ENCODE results near the gene SUSD4.

Gene SUSD4

DNA sequence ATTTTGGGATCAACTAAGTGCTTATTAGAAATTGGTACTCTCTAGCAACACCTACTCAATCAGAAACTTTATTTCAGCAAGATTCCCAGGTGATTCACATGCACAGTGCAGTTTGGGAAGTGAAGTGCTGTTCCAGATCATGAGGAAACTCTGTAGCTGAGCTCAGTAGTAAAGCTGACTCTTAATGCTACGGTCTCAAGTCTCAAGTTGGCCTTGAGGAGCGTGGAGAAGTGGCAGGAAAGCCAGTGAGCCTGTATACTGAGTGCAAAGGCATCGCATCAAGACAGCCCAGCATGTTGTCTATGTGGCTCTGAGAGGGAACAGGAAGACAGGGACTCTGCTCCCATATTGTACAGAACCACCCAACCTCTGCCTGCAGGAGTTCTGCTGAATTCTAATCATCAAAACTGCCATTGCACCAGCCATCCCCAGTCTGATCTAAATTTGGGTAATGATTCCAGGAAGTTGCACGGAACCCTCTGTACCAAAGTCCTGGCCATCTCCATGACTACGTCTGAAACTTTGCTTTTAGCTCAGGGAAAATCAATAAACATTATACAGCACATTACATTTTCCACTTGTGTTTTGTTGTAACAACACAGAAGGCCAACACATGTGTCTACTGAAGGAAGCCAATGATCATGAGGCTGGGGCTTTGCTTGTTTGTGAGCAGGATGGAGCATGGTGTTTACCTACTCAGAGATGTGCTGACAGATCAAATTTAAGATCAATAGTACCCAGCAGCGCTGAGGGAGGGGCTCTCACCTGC, 115.8 kb downstream of the SUSD4 start:
- peak; percentile 70 for DNase-seq

GRCh38 chr1:223246476-223247112, 117.4 kb downstream of the SUSD4 start:
- no peak for DNase-seq

DNA sequence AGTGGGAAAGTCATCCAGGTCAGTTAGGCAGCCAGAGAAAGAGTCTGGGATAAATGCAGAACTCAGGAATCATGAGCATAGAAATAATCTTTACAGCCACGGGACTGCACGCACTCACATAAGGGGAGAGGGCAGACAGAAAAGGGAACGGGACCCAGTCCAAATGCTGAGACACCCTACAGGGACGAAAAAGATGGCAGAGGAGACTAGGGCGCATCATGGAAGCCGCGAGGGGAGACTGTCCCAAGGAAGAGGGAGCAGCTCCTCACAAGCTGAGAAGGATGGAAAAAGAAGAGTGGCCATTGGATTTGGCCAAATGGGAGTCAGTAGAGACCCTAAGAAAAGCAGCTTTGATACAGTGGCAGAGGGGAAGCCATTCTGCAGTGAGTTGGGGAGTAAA, 118.0 kb downstream of the SUSD4 start:
- DNase-seq: no peak

DNA sequence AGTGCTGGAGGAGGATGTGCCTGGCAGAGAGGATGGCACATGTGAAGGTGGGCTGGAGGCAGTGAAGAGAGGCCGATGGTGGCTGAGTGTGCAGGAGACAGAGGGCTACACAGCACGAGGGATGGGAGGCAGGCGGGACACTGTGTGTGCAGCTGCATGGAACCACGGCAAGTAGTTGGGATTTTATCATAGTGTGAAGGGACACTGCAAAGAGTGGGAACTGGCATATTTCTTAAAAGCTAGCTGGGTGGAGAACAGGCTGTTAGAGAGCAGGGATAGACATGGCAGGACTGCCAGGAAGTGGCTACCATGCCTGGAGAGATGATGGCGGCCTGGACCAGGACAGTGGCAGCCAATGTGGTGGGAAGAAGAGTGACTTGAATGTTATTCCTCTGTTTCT, 118.6 kb downstream of the SUSD4 start:
- no peak for DNase-seq

DNA sequence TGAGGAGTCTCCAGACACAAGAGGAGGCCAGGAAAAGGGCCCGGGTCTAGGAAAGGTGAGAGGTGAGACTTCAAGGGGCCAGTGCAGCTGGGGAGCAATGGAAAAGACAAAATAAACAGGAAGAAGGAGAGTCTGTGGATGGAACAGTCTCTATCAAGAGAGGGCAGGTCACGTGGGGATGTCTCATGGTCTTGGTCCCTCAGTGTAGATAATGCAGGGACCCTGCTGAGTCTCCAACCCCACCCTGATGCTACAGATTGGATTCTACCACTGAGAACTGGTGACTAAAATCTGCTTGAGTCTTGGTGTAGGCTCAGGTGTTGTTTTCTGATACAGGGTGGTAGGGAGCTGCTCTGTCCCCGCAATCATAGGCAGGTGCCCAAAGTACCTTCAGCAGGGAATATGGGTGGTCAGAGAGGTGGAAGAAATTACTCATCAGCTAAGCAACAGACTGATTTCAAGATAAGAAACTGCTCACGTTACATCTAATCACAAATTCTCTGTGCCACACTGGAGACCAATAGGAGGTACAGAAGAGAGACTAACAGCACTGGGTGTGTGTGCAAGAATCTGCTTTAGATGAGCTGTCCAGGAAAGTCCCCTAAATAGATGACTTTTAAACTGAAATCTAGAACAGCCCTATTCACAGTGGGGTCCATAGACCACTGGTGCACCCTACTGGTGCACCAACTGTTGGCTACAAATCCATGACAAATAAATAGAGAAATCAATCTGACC, 119.4 kb downstream of the SUSD4 start:
- DNase-seq: no peak

GRCh38 chr1:223243441-223244050, 120.4 kb downstream of the SUSD4 start:
- DNase-seq: no peak

- DNase-seq: no peak
Observed at GRCh38 chr1:223242971-223243370, 121.0 kb downstream of the SUSD4 start.

DNA sequence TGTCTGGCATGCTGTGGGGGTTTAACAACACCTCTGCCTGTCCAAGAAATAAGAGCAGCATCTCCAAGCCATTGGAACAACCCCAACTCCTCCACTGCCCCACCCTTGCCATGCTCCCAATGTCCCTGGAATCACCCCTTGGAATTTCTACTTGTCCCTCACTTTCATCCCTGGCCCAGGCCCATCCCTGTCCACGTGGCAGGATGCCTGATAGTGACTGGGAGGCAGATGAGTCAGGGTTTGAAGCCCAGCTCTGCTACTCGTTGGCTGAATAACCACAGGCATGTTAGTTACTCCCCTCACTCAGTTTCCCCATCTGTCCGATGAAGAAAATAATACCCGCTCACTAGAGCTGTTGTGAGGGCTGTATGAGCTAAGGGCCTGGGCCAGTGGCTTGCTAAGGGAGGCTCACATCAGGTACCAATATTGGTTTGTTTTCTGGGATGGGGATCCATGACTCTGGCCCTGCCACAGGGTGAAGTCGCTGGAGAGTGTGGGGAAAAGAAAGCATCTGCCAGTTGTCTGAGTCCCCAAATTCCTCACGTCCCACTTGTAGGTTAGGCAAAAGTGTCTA, 121.5 kb downstream of the SUSD4 start:
- DNase-seq: no peak

- no peak for DNase-seq
Observed at GRCh38 chr1:223240122-223240521, 123.9 kb downstream of the SUSD4 start.

DNA sequence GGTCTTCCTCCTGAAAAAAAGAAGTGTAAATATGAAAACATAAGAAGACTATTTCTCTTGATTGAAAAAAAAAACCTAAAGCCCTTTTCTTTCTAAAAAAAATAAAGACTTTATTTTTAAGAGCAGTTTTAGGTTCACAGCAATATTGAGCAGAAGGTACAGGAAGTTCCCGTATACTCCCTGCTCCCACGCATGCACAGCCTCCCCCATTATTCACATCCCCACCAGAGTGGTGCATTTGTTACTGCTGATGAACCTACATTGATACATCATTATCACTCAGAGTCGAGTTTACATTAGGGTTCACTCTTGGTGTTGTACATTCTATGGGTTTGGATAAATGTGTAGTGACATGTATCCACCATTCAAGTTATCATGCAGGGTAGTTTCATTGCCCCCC, 128.9 kb downstream of the SUSD4 start:
- no peak for DNase-seq

- DNase-seq: no peak
Observed at GRCh38 chr1:223234534-223234933, 129.4 kb downstream of the SUSD4 start.

- DNase-seq: no peak
Observed at GRCh38 chr1:223234170-223234514, 129.8 kb downstream of the SUSD4 start.

DNA sequence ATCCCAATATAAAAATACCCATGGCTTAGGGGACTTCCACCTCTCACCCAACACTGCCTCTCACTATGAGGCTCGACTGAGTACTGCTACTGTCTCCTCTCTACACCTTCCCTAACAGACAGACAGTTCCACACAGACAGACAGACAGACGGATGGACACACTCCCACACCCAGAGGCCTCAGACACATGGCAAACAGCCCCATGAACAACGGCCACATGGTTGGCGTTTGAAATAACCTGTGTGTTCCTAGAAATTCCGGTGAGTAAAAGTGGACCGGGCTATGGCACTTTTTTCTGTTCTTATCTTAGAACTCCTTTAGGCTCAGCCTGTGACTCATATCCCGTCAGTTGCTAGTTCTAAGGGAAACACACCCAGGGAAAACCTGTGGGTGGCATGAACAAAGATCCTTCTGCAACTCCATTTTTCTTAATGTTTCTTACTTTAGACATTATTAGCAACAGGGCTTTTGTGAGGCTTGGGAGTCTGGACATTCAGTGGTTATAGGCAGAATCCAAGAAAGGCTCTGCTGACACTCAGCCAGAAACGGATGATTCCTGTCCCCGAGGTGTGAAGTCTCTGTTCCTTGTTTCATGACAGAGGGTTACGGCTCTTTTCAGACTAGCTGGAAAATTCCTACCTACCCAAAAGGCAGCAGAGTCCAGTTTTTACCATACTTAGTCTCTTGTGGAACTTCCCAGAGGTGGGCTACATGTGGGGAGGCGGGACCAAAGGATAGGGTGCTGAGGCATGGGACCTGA, 130.4 kb downstream of the SUSD4 start:
- DNase-seq: no peak

- DNase-seq: peak; percentile 83
Observed at GRCh38 chr1:223233019-223233409, 131.0 kb downstream of the SUSD4 start.

DNA sequence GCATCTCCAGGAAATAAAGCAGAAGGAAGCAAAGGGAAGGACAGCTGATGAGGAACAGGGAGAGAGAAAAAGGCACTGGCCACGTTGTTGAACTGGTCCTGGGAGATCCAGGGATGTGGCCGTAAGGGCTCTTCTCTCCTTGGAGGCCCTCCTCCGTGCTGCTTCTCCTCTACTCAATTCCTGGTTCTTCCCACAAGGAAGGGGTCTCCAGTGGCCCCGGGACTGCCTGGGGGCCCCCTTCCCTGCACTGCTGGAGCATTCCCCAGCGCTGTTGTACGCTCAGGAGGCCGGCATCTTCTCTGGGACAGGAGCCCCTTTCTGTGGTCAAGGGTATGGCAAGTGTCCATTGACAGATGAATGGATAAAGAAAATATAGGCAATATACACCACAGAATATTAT, 132.4 kb downstream of the SUSD4 start:
- DNase-seq: no peak

DNA sequence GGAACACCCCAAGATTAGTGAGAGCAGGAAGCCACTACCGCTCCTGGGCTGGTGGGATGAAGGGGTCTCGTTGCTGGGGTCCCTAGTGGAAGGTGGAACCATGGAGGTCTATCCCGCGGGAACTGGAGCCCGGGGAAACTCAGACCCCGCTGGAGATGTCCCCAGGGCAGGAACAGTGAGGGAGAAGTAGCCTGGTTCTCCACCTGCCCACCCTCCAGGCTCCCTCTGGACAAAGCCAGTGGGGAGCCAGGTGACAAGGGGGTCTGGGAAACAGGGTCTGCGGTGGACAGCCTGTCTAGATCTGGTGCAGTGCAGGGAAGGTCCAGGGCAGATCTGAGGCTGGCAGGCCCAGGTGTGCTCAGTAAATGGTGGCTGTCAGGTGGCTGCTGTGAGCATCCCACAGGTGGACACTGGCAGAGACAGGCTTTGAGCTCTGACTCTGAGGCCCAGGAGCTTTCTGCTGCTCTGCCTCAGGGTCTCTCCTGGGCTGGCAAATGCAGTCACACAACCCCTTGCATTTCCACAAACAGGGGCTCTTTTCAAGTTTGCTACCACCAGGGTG, 132.9 kb downstream of the SUSD4 start:
- no peak for DNase-seq

- DNase-seq: no peak
Observed at GRCh38 chr1:223230161-223230881, 133.7 kb downstream of the SUSD4 start.

DNA sequence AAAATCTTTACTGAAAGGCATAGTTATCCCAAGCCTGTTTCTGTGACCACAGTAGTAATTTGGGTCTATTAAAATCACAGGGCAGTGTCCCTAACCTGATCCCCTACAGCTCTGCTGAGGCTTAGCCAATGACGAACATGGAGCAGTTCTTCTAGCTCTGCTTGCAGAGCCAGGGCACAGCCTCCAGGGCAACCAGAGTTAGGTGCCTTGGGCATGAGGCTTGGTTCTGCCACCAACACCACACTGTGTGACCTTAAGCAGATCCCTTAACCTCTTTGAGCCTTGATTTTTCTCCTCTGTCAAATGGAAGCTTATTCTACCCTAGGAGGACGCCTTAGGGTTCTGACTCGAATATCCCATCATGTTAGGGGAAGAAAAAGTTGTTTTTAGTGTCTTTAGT, 134.2 kb downstream of the SUSD4 start:
- DNase-seq: no peak

- DNase-seq: no peak
Observed at GRCh38 chr1:223228931-223229528, 134.9 kb downstream of the SUSD4 start.

DNA sequence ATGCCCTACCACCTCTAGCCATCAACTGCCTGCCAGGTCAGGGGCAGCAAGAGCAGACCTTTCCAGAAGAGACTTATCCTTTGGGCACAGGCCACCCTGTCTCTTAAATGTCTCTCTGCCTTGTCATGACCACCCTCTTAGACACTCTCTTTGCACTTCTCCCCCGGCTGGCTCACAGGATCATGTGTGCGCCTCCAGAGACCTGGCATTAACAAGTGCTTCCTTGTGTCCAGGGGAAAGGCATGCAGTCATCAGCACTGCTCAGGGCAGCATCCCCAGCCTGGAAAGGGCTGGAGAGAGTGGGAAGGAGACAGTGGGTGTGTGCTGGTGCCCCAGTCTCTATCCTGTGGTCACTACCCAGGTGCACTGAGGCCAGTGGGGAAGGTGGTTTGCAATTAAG, 135.8 kb downstream of the SUSD4 start:
- DNase-seq: no peak

All from COR-L47 (cell line).